HepG2 (cell line): ENCODE measurements around the gene ATP6V0A1. TPM values are rescaled to one million over a fixed set of nuclear protein-coding genes. Genes with fewer than 3 reads are reported as not detected.
A peak's percentile ranks its signal among the peaks of the same experiment; 100 is the strongest.

Source experiments
- ATF1 ChIP-seq: IDR thresholded peaks from 2 replicates; pipeline ENCODE4 v1.6.1; 2016; ENCODE audit warnings: mild to moderate bottlenecking, control low read depth
- CENPBD1 ChIP-seq: sonication (generic); formaldehyde crosslinking; IDR thresholded peaks from 2 replicates; pipeline ENCODE4 v1.8.0; 2022; ENCODE audit warnings: missing genetic modification reagents, low read depth, mild to moderate bottlenecking, borderline replicate concordance
- EP300 ChIP-seq, 3 experiments: sonication (generic) in 1 of 3; formaldehyde crosslinking in 1 of 3; IDR thresholded peaks; 2 replicates each; pipeline versions ENCODE4 v1.5.1 to v1.6.1; 2011 to 2020; ENCODE audit warnings: low read depth in 2 of 3, low read length in 2 of 3, borderline replicate concordance in 1 of 3, improper control_type of control experiment in 1 of 3, mild to moderate bottlenecking in 1 of 3, missing genetic modification reagents in 1 of 3, moderate library complexity in 1 of 3
- FLYWCH1 ChIP-seq: sonication (generic); formaldehyde crosslinking; IDR thresholded peaks from 2 replicates; pipeline ENCODE4 v1.8.1; 2023; ENCODE audit warnings: mild to moderate bottlenecking, missing genetic modification reagents
- HNF4G ChIP-seq, 2 experiments: sonication (generic) in 1 of 2; formaldehyde crosslinking in 1 of 2; IDR thresholded peaks; 2 replicates each; pipeline versions ENCODE4 v1.4.0 to v1.6.1; 2011 to 2020; ENCODE audit warnings: borderline replicate concordance in 2 of 2, low read depth in 2 of 2, mild to moderate bottlenecking in 2 of 2, low read length in 1 of 2, missing genetic modification reagents in 1 of 2, moderate library complexity in 1 of 2
- JDP2 ChIP-seq: sonication (generic); formaldehyde crosslinking; IDR thresholded peaks from 2 replicates; pipeline ENCODE4 v1.8.1; 2022; ENCODE audit warnings: missing genetic modification reagents, borderline replicate concordance
- KDM5B ChIP-seq: sonication (generic); formaldehyde crosslinking; IDR thresholded peaks from 2 replicates; pipeline ENCODE4 v1.4.0; 2020; ENCODE audit warnings: missing genetic modification reagents, mild to moderate bottlenecking, borderline replicate concordance
- KLF15 ChIP-seq: sonication (generic); formaldehyde crosslinking; IDR thresholded peaks from 2 replicates; pipeline ENCODE4 v1.8.1; 2023; ENCODE audit warnings: borderline replicate concordance, mild to moderate bottlenecking, inconsistent platforms, missing genetic modification reagents, mixed read lengths
- REPIN1 ChIP-seq: sonication (generic); formaldehyde crosslinking; IDR thresholded peaks from 2 replicates; pipeline ENCODE4 v1.8.0; 2022; ENCODE audit warnings: missing genetic modification reagents, low read depth, mild to moderate bottlenecking, borderline replicate concordance
- TBX3 ChIP-seq: fragments of 450-650 bp; IDR thresholded peaks from 2 replicates; pipeline ENCODE4 v1.6.1; 2017; ENCODE audit warnings: antibody characterized with exemption, mild to moderate bottlenecking, inconsistent platforms, borderline replicate concordance
- YEATS2 ChIP-seq: sonication (generic); formaldehyde crosslinking; IDR thresholded peaks from 2 replicates; pipeline ENCODE4 v1.4.0; 2020; ENCODE audit warnings: missing genetic modification reagents, borderline replicate concordance
- ZBTB38 ChIP-seq: sonication (generic); formaldehyde crosslinking; IDR thresholded peaks from 2 replicates; pipeline ENCODE4 v1.5.1; 2020; ENCODE audit warnings: mild to moderate bottlenecking, missing genetic modification reagents
- ZBTB46 ChIP-seq: sonication (generic); formaldehyde crosslinking; IDR thresholded peaks from 2 replicates; pipeline ENCODE4 v1.4.0; 2020; ENCODE audit warnings: mild to moderate bottlenecking, missing genetic modification reagents, borderline replicate concordance
- ZNF235 ChIP-seq: sonication (generic); formaldehyde crosslinking; IDR thresholded peaks from 2 replicates; pipeline ENCODE4 v1.8.1; 2023; ENCODE audit warnings: mild to moderate bottlenecking, missing genetic modification reagents, borderline replicate concordance
- ZNF430 ChIP-seq: sonication (generic); formaldehyde crosslinking; IDR thresholded peaks from 2 replicates; pipeline ENCODE4 v1.9.0; 2021; ENCODE audit warnings: mild to moderate bottlenecking, missing genetic modification reagents
- ZNF598 ChIP-seq: sonication (generic); formaldehyde crosslinking; IDR thresholded peaks from 2 replicates; pipeline ENCODE4 v1.5.1; 2020; ENCODE audit warnings: mild to moderate bottlenecking, missing genetic modification reagents, borderline replicate concordance
- ZNF720 ChIP-seq: sonication (generic); formaldehyde crosslinking; IDR thresholded peaks from 2 replicates; pipeline ENCODE4 v1.4.0; 2020; ENCODE audit warnings: missing genetic modification reagents
- ZNF772 ChIP-seq: sonication (generic); formaldehyde crosslinking; IDR thresholded peaks from 2 replicates; pipeline ENCODE4 v1.5.0; 2020; ENCODE audit warnings: mild to moderate bottlenecking, missing genetic modification reagents
- ZNF792 ChIP-seq: IDR thresholded peaks from 2 replicates; pipeline ENCODE4 v1.6.1; 2016
- polyA plus RNA-seq, 8 experiments: library from polyadenylated mRNA; depleted of rRNA in 3 of 8; stranded (reverse) in 7 of 8; unstranded in 1 of 8; fragments of >200 nt; fragmentation: Illumina TruSeq in 4 of 8; extraction: Trizol in 4 of 8; gene quantifications; 2 replicates each; pipeline versions ENCODE4 v1.2.1 to v1.2.3, GENCODE V29; 2011 to 2016; ENCODE audit warnings: low read depth in 4 of 8, missing spikeins in 1 of 8, mixed read lengths in 1 of 8; ENCODE audit not compliant: insufficient read depth in 1 of 8
- total RNA-seq, 5 experiments: library from RNA; depleted of rRNA; stranded (reverse); fragments of >200 nt; fragmentation: Illumina TruSeq; extraction: Trizol; gene quantifications; 2 replicates each; pipeline ENCODE4 v1.2.3, GENCODE V29; 2016; ENCODE audit warnings: low read depth in 1 of 5
- TF ChIP-seq, protein P1 (sequence below): sonication (generic); formaldehyde crosslinking; IDR thresholded peaks from 2 replicates; pipeline ENCODE4 v1.4.0; 2020; ENCODE audit warnings: missing genetic modification reagents, borderline replicate concordance
- TF ChIP-seq, protein P2 (sequence below): sonication (generic); formaldehyde crosslinking; IDR thresholded peaks from 2 replicates; pipeline ENCODE4 v1.5.0; 2020; ENCODE audit warnings: mild to moderate bottlenecking, missing genetic modification reagents
- TF ChIP-seq, protein P3 (sequence below): sonication (generic); formaldehyde crosslinking; IDR thresholded peaks from 2 replicates; pipeline ENCODE4 v1.8.1; 2023; ENCODE audit warnings: mild to moderate bottlenecking, missing genetic modification reagents, borderline replicate concordance

Gene ATP6V0A1
- total and polyA plus RNA-seq, 2 of the 13 experiments (the other 11 are each of a cell fraction or from before 2014, with no cell fraction given), result 27.9 to 54.1 TPM

DNA sequence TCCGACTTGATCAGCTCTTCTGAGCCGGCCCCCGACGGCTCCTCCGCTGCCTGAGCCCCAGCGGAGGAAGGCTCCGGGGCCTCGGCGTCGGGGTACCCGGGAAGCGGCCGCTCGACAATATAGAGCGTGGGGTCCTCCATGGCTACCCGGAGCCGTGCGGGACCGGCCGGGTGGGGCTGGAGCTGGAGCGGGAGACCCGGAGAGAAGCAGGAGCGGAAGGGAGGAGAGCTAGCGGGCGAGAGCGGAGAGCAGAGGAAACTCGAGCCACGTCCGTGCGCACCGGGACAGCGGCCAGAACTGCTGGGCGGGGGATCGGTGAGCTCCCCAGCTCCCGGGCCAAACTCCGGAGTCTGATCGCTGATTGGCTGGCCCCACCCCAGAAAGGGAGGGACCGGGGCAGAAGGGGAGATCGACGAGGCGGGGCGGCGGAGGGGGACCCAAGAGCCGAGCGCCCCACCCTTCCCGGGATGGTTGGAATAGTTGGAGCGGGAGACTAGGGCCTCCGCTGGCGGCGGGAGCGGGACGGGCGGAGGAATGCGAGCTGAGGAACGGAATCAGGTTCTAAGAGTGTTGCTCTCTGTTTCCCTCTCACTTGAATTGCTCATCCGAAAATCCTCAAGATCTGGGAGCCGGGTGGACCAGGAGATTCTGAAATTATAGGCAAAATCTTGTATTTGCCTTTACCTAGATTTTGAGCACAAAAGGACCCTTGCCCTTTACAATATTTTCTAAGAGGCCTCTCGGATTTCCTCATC is 35.5 kb upstream of the ATP6V0A1 start, which contains the start of gene CAVIN1 (continued):
- TF ChIP-seq KDM5B (CRISPR knock-in tag), result peak; percentile 65; the same call in 1 of the 2 replicates
- no peak for TF ChIP-seq ZNF720 (CRISPR knock-in tag)
- TF ChIP-seq ZNF235, result peak; percentile 7
- TF ChIP-seq, protein P1, sequence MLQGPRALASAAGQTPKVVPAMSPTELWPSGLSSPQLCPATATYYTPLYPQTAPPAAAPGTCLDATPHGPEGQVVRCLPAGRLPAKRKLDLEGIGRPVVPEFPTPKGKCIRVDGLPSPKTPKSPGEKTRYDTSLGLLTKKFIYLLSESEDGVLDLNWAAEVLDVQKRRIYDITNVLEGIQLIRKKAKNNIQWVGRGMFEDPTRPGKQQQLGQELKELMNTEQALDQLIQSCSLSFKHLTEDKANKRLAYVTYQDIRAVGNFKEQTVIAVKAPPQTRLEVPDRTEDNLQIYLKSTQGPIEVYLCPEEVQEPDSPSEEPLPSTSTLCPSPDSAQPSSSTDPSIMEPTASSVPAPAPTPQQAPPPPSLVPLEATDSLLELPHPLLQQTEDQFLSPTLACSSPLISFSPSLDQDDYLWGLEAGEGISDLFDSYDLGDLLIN (CRISPR knock-in tag), result peak; percentile 91; the same call in 1 of the 2 replicates
- no peak for TF ChIP-seq ATF1 (CRISPR knock-in tag)
- peak; percentile 66; the same call in 1 of the 2 replicates for TF ChIP-seq ZNF598
- TF ChIP-seq ZNF792 (CRISPR knock-in tag), result peak; percentile 42; the same call in 1 of the 2 replicates
- TF ChIP-seq EP300 (IDR thresholded peaks at IDR 0.05; ENCODE audit: low read depth in 2 of 2, low read length in 2 of 2), result 0 out of 4 replicates have a peak, but pooled peaks of 1 of the 2 experiments have one; percentile 28
- TF ChIP-seq EP300 (CRISPR knock-in tag; IDR thresholded peaks at IDR 0.05; ENCODE audit: borderline replicate concordance), result no peak
- TF ChIP-seq ZNF772, result peak; percentile 56; the same call in 1 of the 2 replicates
- TF ChIP-seq TBX3, result no peak
- TF ChIP-seq ZBTB38, result 0 out of 2 replicates have a peak, but pooled peaks have one; percentile 62
- TF ChIP-seq REPIN1 (CRISPR knock-in tag), result no peak
- no peak for TF ChIP-seq HNF4G (IDR thresholded peaks at IDR 0.05; ENCODE audit: borderline replicate concordance, low read depth, low read length)
- peak; percentile 72; the same call in 1 of the 2 replicates for TF ChIP-seq HNF4G (CRISPR knock-in tag; IDR thresholded peaks at IDR 0.05; ENCODE audit: borderline replicate concordance, low read depth)
- no peak for TF ChIP-seq FLYWCH1 (CRISPR knock-in tag)
- TF ChIP-seq CENPBD1 (CRISPR knock-in tag), result no peak
- no peak; the same call in 1 of the 2 replicates for TF ChIP-seq ZNF430 (CRISPR knock-in tag)
- no peak for TF ChIP-seq ZBTB46
- no peak for TF ChIP-seq JDP2 (CRISPR knock-in tag)
- TF ChIP-seq, protein P2, sequence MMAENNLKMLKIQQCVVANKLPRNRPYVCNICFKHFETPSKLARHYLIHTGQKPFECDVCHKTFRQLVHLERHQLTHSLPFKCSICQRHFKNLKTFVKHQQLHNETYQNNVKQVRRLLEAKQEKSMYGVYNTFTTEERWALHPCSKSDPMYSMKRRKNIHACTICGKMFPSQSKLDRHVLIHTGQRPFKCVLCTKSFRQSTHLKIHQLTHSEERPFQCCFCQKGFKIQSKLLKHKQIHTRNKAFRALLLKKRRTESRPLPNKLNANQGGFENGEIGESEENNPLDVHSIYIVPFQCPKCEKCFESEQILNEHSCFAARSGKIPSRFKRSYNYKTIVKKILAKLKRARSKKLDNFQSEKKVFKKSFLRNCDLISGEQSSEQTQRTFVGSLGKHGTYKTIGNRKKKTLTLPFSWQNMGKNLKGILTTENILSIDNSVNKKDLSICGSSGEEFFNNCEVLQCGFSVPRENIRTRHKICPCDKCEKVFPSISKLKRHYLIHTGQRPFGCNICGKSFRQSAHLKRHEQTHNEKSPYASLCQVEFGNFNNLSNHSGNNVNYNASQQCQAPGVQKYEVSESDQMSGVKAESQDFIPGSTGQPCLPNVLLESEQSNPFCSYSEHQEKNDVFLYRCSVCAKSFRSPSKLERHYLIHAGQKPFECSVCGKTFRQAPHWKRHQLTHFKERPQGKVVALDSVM, result peak; percentile 39
- peak; percentile 34; the same call in 1 of the 2 replicates for TF ChIP-seq YEATS2 (CRISPR knock-in tag)
- peak; percentile 33; the same call in 1 of the 2 replicates for TF ChIP-seq KLF15 (CRISPR knock-in tag)
- TF ChIP-seq, protein P3, sequence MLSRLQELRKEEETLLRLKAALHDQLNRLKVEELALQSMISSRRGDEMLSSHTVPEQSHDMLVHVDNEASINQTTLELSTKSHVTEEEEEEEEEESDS (CRISPR knock-in tag), result no peak
